DND-41 (cell line): ENCODE data around the gene GNB1L.

Experiments used
- EZH2 ChIP-seq: IDR thresholded peaks from 3 replicates; pipeline ENCODE4 v1.6.1; 2012; ENCODE audit warnings: borderline replicate concordance, low read depth, mild to moderate bottlenecking, moderate library complexity, low read length, inconsistent platforms; ENCODE audit not compliant: severe bottlenecking
- TF ChIP-seq, protein P1 (sequence below): IDR thresholded peaks from 2 replicates; pipeline ENCODE4 v1.5.1; 2012; ENCODE audit warnings: borderline replicate concordance, low read length, moderate library complexity, mild to moderate bottlenecking; ENCODE audit not compliant: poor library complexity, severe bottlenecking; ENCODE audit errors: extremely low read depth

DNA sequence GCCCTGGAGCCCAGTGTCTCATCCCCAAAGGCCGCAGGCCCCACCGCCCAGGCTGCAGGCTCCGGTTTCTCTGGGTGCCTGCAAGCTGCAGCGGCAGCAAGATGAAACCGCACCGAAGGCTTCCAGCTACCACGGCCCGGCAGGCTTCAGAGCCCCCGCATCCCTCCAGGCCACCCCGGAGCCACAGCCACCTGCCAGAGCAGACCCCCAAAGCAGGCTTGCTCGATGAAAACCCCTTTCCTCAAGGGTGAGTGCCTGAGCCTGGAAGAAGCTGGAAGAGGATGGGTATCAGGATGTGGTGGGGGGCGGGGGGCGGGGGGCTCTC, 24.5 kb upstream of the GNB1L start:
- TF ChIP-seq, protein P1, sequence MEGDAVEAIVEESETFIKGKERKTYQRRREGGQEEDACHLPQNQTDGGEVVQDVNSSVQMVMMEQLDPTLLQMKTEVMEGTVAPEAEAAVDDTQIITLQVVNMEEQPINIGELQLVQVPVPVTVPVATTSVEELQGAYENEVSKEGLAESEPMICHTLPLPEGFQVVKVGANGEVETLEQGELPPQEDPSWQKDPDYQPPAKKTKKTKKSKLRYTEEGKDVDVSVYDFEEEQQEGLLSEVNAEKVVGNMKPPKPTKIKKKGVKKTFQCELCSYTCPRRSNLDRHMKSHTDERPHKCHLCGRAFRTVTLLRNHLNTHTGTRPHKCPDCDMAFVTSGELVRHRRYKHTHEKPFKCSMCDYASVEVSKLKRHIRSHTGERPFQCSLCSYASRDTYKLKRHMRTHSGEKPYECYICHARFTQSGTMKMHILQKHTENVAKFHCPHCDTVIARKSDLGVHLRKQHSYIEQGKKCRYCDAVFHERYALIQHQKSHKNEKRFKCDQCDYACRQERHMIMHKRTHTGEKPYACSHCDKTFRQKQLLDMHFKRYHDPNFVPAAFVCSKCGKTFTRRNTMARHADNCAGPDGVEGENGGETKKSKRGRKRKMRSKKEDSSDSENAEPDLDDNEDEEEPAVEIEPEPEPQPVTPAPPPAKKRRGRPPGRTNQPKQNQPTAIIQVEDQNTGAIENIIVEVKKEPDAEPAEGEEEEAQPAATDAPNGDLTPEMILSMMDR, result no peak
- no peak for TF ChIP-seq EZH2
